Measurements from ENCODE around the gene GADD45GIP1.

Gene GADD45GIP1

DNA sequence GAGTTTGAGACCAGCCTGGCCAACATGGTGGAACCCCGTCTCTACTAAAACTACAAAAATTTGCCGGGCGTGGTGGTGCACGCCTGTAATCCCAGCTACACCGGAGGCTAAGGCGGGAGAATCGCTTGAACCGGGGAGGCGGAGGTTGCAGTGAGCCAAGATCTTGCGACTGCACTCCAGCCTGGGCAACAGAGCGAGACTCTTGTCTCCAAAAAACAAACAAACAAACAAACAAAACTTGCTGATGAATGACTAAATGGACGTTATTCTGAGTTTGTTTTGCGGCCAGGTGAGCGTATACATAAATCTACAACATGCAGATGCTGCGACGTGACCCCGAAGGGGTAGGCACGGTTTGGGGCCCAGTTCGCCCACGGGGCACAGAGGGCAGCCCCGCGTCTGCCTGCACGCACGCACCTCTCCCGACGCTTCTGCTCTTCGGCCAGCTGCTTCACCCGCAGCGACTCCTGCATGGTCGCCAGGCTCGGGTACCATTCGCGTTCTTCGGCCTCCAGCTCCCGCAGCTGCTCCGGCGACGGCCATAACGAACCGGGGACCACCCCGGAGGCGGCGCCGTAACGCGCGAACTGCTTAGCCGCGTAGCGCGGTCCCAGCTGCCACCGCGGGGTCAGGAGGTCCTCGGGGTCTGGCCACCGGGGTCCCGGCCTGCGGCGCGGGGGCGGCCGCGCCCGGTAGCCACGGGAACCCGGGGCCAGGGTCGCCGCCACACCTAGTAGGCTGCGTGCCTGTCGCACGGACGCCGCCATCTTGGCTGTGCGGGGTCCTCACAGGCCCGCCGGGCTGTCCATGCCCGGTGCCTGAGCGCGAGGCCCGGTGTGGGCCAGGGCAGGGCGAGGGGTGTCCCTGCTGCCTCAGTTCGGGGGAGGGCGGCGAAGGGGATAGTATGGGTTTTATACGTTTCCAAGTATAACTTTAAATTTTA is at the start of gene GADD45GIP1:
GADD45GIP1 (minus strand) TSS at position 778 of the 943 bp plus-strand sequence; CDS start at position 767, 11 bp downstream.
- peak; percentile 76 for DNase-seq (ENCODE audit: low read depth)

GRCh38 chr19:13005861-13006370 is 48.9 kb upstream of the GADD45GIP1 start:
- DNase-seq (ENCODE audit: low read depth), result no peak

DNA sequence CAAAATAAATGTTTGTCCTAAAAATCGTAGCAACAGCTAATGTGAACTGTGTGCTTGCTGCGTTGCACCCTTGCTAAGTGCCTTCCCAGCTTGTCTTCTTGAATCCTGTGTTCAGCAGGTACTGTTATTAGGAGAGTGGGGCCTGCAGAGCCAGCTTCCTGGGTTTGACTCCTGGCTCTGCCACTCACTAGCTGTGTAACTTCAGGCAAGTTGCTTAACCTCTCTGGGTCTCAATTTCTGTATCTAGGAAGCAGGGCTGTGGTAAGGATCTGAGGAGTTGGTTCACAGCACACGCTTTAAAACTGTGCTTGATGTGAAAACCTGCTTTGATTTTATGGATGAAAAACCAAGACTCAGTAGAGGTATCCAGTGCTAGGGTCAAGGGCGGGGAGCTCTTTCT is 48.2 kb upstream of the GADD45GIP1 start:
- no peak for DNase-seq (ENCODE audit: low read depth)

DNA sequence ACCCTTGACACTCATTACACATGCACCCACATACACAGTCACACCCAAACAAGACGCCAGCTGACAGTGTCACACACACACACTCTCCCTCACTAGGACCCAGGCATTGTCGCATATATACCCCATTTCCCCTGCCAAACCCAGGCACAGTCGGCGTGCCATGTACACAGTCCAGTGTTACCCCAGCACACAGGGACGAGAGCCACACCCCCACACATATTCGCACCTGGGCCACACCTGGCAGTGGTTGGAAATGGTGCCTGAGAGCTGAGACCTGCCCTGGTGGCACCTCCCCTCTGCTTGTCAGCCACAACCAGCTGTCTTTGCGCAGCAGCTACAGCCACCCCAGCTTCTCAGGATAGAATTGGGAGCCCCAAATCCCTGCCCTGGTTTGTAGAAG is 47.2 kb upstream of the GADD45GIP1 start:
- DNase-seq (ENCODE audit: low read depth), result no peak

GRCh38 chr19:13003081-13003480 is 46.1 kb upstream of the GADD45GIP1 start:
- DNase-seq (ENCODE audit: low read depth), result no peak

GRCh38 chr19:13002166-13002898 is 45.3 kb upstream of the GADD45GIP1 start:
- no peak for DNase-seq (ENCODE audit: low read depth)

DNA sequence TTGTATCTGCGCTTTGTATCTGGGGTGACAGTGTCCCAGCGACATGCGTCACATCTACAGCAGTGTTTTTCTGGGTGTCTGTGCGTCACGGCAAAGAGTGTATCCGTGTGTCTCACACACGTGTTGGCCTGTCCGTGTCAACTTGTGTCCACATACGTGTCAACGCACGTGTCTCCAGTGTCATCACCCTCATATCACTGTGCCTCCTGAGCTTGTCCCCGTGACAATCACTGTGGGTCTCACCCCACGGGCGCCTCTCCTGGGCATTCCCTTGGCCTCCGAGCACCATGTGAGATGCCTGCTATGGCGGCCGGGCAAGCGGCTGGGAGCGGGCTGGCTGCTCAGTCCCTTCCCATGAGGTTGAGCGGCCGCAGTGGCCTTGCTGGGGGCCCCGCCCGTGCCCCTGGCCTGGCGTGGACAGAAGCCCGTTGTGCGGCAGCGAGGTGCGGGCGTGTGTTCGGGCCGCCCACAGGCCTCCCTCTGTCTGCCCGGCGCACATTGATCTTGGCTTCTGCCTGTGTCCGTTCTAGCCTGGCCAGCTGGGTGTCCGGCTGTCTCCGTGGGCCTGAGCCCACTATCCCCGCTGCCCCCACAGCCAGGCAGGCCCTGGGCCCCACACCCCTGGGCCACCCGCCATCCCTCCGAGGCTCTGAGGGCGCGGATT is 44.6 kb upstream of the GADD45GIP1 start:
- DNase-seq (ENCODE audit: low read depth), result no peak

- no peak for DNase-seq (ENCODE audit: low read depth)
Observed at GRCh38 chr19:13001166-13001501, 44.1 kb upstream of the GADD45GIP1 start.

DNA sequence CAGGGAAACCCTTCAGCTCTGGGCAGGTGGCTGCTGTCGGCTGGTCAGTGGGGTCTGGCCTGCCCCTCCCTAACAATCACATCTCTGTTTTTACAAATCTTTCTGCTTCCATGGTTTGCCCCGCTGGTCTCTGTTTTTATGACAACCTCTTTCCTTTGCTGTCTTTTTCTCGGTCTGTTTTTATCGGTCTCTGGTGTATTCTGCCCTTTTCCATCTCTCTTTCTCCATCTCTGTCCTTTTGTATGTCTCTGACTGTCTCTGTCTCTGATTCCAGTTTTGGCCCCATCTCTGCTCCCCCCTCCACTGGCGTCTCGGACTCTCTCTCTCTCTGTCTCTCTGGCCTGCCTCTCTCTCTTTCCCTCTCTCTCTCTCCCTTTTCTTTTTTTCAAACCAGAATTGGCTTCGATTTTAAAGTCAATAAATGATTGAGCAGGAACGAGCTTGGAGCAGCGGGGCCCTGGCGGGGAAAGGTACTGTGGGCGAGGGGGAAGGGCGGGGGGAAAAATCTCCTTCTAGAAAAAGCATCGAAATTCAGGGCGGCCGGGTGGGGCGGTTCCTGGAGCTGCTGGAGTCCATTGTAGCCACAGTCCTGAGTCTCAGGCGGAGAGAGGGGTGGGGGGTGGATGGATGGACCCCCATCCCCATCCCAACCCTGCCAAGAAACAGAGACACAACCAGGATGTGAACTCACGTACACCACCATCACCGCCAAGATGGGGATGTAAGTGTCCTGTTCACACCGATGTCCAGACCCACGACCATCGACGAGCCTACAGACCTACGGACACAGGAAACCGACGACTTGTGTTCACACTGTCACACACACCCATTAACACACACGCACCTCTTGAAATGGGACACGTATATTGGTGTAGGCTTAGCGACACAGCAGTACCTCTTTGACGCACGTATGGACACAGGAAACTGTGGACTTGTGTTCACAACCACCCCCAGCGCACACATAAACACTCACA is 41.2 kb upstream of the GADD45GIP1 start:
- no peak for DNase-seq (ENCODE audit: low read depth)

DNA sequence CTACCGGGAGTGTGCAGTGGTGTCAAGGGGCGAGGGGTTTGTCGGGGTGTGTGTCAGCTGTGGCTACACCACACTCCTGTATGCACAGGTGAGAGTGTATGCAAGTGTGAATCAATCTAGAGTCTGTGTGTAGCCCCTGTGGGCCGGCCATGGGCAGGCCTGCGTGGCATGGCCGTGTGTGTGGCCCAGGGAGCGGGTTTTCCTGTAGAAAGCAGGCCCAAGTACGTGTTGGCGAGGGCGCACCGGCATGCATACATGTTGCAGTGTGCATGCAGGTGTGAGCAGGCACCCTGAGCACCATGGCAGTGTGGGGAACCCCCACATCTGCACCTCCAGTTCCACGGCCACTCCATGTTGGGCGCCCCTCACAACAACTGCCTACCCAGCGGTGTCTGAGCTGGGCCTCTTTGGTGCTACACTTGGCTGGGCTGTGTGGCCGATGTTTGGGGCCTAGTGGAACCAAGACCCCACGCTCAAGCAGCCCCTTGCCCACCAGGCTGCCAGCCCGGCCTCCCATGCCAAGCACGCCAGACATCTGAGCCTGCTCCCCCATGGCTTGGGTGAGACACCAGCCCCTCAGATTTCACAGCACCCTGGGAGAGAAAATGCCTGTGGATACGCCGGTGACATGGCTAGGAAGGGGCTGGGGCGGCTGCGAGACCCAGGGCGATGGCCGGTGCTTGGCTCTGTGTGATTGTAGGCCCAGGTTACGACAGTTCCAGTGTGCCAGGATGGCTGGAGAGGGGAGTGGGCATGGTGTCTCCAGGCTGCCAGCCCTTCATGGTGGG is 40.4 kb upstream of the GADD45GIP1 start:
- DNase-seq (ENCODE audit: low read depth), result no peak

DNA sequence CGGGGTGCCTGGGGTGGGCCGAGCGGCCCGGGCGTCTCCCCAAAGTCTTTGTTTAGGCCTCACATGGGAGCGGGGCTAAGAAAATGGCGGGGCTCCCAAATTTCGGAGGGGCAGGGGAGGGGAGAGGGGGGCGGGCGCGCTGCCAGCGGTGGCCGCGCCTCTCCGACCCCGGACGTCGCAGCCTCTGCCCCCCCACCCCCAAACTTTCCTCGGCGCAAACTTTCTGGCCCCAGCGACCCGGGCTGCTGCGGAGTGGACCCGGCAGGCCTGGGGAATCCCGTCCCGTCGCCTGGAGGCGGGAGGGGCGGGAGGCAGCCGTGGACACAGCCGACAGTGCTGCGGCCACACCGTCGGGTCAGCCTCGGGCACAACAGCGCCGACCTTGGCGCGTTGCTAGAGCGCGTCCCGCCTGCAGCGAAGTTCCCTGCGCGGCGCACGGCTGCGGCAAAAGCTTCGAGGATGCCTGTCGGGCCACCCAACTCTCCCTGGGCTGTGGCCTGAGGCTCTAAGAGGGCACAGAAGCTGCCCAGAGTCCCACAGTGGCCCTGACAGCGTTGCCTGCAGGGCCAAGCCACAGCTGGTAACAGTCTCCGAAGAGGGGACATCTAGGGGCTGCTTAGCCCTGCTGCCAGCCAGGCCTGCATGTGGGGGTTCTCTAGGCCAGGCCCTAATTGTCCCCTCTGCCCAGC is 39.5 kb upstream of the GADD45GIP1 start:
- DNase-seq (ENCODE audit: low read depth), result no peak

GRCh38 chr19:12995596-12996405 is 38.8 kb upstream of the GADD45GIP1 start:
- DNase-seq (ENCODE audit: low read depth), result no peak

- peak; percentile 52 for DNase-seq (ENCODE audit: low read depth)
Observed at GRCh38 chr19:12994701-12995595, 37.9 kb upstream of the GADD45GIP1 start, which contains the start of gene NFIX. Gene NFIX (plus strand): TSS chr19:12995475. CDS start chr19:12995838, 363 bp downstream.

DNA sequence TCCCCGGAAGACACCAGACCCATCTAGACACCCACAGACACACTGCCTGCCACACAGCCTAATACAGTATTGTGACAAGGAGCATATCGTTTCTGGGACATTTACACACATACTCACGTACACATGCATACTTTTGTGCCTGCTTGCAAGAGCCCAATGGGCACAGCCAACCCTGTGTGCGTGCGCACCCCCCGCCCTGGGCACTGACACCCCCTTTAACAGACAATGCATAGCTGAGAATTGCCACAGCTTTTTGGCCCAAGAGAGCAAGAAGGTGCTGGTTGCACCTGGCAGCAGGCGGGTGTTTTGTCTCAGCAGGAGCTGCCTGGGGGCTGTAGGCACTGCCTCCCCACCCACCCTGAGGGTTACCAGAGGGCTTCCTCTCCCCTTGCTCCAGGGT is 36.5 kb upstream of the GADD45GIP1 start:
- DNase-seq (ENCODE audit: low read depth), result no peak

DNA sequence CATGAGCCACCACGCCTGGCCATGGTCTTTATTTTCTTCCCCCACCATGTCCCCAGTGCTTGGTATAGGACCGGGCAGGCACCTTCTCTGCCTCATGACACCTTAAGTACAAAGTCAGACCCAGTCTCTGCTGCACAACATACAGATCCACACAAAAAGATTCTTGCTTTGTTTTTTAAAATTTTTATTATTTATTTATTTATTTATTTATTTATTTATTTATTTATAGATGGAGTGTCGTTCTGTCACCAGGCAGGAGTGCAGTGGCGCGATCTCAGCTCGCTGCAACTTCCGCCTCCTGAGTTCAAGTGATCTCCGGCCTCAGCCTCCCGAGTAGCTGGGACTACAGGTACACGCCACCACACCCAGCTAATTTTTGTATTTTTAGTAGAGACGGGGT is 35.7 kb upstream of the GADD45GIP1 start:
- DNase-seq (ENCODE audit: low read depth), result no peak

GRCh38 chr19:12991296-12991695 is 34.3 kb upstream of the GADD45GIP1 start:
- DNase-seq (ENCODE audit: low read depth), result no peak

- DNase-seq (ENCODE audit: low read depth), result no peak
Observed at GRCh38 chr19:12990853-12991252, 33.8 kb upstream of the GADD45GIP1 start.

DNA sequence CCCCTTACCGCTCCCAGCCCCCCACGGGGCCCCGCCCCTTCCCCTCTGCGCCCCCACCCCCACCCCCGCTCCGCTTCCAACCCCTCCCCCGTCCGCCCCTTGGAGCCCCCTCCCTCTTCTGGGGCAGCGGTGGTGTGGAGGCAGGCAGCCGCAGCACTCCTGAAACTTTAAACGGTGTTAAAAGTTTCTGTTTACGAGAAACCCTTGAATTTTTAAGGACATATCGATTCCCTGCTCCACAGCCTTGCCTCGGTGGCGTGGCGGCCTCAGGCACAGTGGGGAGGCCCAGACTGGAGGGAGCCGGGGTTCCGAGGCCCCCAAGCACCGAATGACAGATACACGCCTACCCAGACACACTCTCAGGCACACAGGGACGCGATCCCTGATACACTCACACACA is 33.4 kb upstream of the GADD45GIP1 start:
- DNase-seq (ENCODE audit: low read depth), result no peak

Data from stimulated activated CD8-positive, alpha-beta memory T cell treated with anti-CD3 and anti-CD28 coated beads, Interleukin-4, amount 100 ng/mL, for 24 hours (primary cell).